Left ventricle myocardium superior (tissue), 1 donor: ENCODE measurements around the gene NGF. TPM values are rescaled to one million over a fixed set of nuclear protein-coding genes. Genes with fewer than 3 reads are reported as not detected.

Experiments used
- ATAC-seq: fragments of 200-7000 bp; cut with Tn5 transposase; one replicate; pipeline ENCODE4 v1.9.1; 2020; ENCODE audit warnings: mild to moderate bottlenecking, moderate library complexity
- DNase-seq: peaks from one replicate; pipeline ENCODE4 v3.0.0-alpha.2; 2020
- intact Hi-C: fragments of 100-400 bp; cut with micrococcal nuclease; formaldehyde crosslinking; loops from one replicate; pipeline ENCODE4 v1.11.0; 2022
- total RNA-seq: library from RNA; stranded (reverse); fragmentation: NEBNext Ultra II Directional; extraction: Animal tissue kit (Norgen Biotek cat#: 25700); gene quantifications from one replicate; pipeline ENCODE4 v1.2.1, GENCODE V29; 2021
- donor health status: DM: no; HTN: yes; CAD: no; lungs with severe emphysema.

NGF gene
- total RNA-seq, 1 donor from 2014 or later: 3.2 TPM

- intact Hi-C loops: no loop called here
- ATAC-seq (peak; percentile 58), DNase-seq (no peak)
These were observed 2.8 kb upstream of the NGF start for GRCh38 chr1:115340879-115341278.

DNA sequence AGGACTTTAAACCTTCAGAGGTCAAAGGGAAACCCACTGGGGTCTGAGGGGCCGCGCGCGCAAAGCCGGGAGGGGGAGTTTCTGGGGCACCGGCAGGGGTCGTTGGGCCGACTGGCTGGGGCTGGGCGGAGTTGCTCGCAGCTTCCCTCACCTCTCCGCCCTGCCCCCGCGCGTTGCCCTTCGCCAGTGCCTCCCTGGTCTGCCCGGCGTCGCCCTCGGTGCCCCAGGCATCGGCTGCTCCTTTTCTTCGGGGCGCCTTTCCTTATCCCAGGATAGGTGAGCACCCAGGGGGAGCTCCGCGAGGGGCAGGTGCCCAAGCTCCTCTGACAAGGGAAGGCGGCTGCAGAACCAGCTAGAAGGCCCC, 390 bp upstream of the NGF start:
- intact Hi-C loops: no loop called here
- peak; percentile 27 for ATAC-seq
- DNase-seq: peak; percentile 50

- ATAC-seq (peak; percentile 31), DNase-seq (peak; percentile 42)
- intact Hi-C loops: no loop called here
These were observed 795 bp downstream of the NGF start for GRCh38 chr1:115337276-115337632.

DNA sequence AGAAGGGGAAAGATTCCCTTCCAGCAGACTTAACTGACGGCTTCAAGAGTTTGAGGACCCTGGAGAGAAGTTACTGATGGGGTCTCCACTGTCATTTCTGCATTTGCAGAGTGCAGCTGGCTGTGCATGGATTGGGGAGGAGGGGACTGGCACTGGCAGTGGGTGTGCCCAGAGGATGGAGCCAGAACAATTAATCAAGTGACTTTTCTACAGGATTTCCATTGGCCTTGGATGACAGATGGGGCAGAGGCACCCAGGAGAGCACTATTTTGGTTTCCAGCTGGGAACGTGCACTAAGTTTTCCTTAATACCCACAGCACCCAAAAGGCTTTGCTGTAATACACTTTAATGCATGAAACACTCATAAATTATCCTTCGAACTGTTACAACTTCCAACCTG, 1.3 kb downstream of the NGF start:
- intact Hi-C loops: no loop called here
- no peak for ATAC-seq
- no peak for DNase-seq

DNA sequence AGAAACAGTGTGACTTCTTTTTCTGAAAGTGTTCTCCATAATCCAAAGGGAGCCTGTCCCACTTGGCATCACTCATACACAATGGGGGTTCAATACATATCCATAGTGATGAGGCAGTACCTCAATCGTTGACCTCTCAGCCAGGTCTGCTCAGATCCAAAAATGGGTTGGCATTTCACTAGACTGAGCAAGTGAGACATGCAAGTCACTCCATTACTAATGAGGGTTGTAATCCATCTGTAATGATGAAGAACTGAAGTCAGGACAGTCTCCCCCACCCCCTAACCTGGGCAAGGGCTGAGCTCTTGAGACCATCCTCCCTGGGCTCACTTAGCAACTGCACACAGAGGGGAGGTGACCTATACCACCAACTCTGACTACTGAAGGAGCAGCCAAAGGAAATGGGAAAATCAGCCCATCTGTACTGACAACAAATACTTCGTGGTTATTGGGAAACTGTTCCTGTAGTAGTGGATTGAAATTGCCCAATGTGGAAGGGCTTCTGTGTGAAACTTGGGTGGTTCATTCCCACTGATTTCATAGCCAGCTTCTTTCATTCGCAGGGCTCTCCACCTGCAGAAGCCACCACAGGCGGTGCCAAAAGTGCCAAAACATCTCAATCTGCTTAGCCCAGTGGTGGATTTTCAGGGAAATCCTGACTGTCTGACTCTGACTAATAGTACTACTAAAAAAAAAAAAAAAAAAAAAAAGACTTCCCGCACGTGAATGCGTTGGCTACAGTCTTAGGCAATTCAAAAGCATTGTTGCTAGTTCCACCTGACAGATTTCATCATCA, 5.0 kb downstream of the NGF start:
- DNase-seq: no peak
- ATAC-seq: peak; percentile 11
- intact Hi-C loops: no loop called here

DNA sequence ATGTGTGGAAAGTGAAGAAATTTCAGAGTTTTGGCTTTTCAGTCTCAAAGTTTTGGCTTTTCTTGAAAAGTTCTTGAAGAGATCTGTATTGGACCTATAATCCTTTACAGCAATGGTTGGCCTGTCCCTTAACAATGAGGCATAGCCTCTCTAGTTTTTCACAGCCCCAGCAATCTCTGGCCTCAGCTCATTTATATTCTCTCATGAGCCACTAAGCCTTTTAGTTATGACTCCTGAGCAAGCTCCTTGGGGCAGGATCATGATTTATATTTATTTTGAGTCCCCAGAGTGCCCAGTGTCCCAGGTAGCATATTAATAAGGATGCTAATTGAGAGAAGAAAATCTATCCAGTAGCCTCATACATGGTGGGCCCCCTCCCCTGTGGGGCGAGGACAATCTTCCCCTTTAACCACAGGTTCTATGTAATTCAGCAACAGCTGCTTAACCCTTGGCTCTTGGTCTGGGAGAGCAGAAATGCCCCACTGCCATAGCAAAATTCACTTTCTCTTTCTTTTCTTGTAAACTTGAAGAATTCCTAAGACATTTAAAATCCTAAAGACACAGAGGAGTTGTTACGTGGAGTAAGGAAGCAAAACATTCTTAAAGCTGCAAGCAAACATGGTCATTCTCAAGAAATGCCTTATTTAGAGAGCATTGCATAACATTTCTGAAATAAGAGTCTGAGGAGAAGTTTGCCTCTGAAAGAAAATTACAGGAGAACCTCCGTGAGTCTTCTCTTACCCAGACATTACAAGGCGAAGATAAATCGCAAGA, 6.3 kb downstream of the NGF start:
- DNase-seq: no peak
- intact Hi-C loops: no loop called here

GRCh38 chr1:115330480-115331013, 7.5 kb downstream of the NGF start:
- ATAC-seq (peak; percentile 56), DNase-seq (no peak)
- intact Hi-C loops: no loop called here

More for the DNA sequence above, 6.3 kb downstream of the NGF start:
- ATAC-seq: peak; percentile 43

- ATAC-seq (no peak), DNase-seq (no peak)
- intact Hi-C loops: no loop called here
These were observed 8.1 kb downstream of the NGF start for GRCh38 chr1:115329965-115330364.

- no peak for ATAC-seq
- intact Hi-C loops: no loop called here
- DNase-seq: no peak
These were observed 10.8 kb downstream of the NGF start for GRCh38 chr1:115327270-115327669.

DNA sequence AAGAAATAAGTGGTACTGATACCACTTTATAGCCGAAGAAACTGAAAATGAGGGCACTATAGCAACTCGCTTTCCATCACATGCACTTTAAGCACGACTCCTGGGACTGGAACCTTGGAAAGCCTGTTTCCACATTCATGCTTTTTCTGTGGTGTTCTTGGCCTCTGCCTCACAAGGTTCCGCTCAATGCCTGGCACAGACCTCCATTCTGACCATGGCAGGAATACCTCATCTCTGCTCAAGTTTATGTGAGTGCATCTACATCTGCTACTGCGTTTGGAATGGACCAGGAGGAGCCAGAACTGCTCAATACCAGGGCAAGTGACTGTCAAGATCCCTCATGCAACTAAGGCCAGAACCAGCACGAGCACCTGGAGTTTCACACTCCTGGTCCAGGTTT, 11.6 kb downstream of the NGF start:
- DNase-seq: no peak
- no peak for ATAC-seq
- intact Hi-C loops: no loop called here

DNA sequence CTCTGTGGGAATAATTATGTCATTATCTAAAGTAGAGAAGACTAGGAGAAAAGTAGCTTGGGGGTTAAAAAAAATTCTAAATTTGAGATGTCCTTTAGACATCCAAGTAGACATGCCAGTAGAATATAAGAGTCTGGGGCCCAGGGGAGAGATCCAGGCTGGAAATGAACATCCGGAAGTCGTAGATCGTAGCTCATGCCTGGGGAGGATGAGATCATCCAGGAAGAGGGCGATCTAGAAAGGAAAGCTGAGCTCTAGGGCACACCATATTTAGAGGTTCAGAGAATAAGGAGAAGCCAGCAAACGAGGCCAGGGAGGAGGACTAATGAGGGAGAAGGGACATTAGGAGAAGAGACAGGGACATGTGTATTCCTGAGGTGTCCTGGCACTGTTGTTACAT, 12.2 kb downstream of the NGF start:
- no peak for DNase-seq
- intact Hi-C loops: no loop called here
- ATAC-seq: peak; percentile 62

DNA sequence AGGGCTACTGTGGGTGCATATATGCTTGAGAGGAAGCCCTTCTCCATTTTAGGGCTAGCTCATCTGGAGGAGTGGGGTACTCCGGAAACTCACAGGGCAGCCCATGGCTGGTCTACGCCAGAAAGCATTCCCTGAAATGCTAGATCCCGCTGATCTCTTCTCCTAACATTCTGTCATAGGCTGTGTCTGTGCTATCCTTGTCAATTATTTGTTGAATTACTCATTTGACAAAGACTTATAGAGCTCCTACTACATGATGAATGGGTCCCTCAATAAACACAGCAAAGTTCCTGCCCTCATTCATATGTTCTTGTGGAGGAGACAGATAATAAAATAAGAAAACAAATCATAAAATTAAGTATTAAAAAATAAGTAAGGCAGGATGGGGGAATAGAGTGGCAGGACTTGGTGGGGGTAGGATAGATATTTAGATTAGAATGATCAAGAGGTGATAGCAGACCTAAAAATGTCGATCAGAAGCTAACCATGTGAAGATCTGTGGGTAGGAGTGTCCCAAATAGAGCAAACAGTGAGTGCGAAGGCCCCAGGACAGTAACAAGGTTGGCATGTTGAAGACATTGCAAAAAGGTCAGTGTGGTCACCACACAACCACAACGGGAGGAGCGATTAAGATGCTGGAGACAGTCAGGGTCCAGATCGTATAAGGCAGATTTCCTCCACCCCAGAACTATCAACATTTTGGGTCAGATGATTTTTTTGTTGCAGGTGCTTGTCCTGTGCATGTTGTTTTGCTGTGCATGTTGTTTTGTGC, 13.2 kb downstream of the NGF start:
- no peak for ATAC-seq
- DNase-seq: no peak
- intact Hi-C loops: no loop called here

GRCh38 chr1:115323366-115324004, 14.6 kb downstream of the NGF start:
- no peak for ATAC-seq
- intact Hi-C loops: no loop called here
- DNase-seq: no peak

DNA sequence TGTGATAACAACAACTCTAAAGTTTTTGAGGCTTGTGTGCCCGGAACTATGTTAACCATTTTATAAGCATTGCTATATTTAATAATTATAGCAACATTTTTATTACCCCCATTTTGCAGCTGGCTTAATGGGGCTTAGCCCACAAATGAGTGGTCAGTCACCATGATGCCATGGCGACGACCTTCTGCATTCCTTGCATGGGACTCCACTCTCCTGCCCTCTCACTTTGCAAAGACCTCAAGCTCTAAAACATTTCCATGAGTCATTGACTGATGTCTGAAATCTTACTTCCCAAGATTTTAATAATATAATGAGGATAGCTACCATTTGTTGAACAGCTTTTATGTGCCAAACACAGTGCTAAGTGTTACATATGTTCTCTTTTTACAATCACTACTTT, 15.4 kb downstream of the NGF start:
- ATAC-seq (no peak), DNase-seq (no peak)
- intact Hi-C loops: no loop called here

DNA sequence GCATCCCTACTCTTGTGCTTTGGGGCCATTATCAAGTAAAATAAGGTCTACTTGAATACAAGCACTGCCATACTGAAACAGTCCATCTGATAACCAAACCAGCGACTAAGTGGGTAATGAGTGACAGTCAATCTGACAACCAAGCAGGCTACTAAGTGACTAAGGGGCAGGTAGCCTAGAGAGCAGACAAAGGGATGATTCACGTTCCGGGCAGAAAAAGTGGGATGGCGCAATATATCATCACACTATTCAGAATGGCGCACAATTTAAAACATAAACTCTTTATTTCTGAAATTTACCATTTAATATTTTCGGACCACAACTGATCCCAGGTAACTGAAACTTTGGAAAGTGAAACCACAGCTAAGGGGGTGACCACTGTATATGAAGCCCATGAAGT, 17.7 kb downstream of the NGF start:
- intact Hi-C loops: no loop called here
- no peak for ATAC-seq
- no peak for DNase-seq

DNA sequence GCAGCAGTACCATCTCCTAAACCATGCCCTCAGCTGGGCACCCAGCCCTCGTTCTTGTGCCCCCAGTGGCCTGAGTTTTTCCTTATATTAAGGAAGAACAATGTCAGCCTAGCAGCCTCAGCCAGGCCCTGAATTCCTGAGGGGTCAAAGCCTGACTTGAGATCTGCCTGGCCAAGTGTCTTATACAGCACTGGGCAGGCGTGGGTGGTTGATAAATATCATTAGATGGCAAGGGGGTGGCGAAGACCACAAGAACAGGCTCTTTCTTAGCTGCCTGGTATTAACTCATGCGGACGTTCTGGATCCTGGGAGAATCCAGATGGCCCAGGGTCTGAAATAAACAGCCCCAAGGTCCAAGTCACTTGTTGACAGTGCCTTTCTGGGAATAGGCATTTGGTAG, 18.3 kb downstream of the NGF start:
- intact Hi-C loops: no loop called here
- no peak for ATAC-seq
- DNase-seq: no peak

DNA sequence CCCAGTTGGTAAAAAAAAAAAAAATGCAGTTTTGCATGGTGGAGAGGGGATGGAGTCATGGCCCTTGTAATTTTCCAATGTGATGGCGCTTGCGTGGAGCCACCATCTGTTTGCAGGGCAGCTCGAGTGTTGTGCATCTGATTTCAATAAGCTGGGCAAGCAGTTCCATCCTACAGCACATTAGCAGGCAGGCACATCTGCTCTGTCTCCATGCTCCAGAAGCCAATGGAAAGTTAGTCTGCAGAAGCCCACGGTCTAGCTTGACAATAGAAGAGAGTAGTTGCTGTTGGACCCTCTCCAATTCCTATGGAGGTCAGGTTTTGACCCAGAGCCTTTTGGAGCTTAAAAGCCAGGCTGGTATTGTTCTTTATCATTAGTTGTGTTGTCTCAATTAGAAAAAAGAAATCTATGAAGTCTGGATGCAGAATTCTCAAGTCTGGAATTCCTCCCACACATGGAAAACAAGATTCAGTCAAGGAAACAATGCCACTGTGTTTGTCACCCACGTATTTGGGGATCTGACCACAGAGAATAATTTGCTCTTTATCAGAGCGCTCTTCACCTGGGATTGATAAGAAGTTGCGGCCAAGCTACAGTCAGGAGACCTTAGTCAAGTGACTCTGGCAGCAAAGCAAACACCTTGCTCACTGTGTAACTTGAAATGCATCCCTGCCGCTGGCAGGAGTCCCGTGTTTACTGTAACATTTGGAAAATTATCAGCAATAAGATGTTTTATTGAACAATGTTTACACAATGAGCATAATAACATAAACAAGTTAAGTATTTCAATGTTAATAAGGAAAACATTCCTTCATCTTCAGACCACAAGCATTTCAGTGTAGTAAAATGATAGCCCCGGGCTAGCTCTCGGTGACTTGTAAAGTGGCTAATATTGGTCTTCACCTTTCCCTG, 20.7 kb downstream of the NGF start:
- intact Hi-C loops: no loop called here
- ATAC-seq (no peak), DNase-seq (no peak)

GRCh38 chr1:115314765-115315164, 23.3 kb downstream of the NGF start:
- intact Hi-C loops: no loop called here
- ATAC-seq (peak; percentile 45), DNase-seq (no peak)
